K562 (cell line): ENCODE results near the gene EBI3. TPM values are rescaled to one million over a fixed set of nuclear protein-coding genes. Genes with fewer than 3 reads are reported as not detected.

Source experiments
- ARID2 ChIP-seq: fragments of 450-650 bp; IDR thresholded peaks from 2 replicates; pipeline ENCODE4 v1.6.1; 2017; ENCODE audit warnings: antibody characterized with exemption, mild to moderate bottlenecking
- CAMTA2 ChIP-seq: fragments of 250-450 bp; sonication (Bioruptor Pico); conservative IDR thresholded peaks from 2 replicates; pipeline ENCODE4 v1.5.1; 2022
- ELF1 ChIP-seq: fragments of 200-800 bp; sonication (Bioruptor generic); IDR thresholded peaks from 2 replicates; pipeline ENCODE4 v1.6.1; 2016; ENCODE audit warnings: missing genetic modification characterization, missing compliant biosample characterization
- FIP1L1 ChIP-seq: fragments of 200-400 bp; formaldehyde crosslinking; IDR thresholded peaks from 2 replicates; pipeline ENCODE4 v1.6.1; 2018; ENCODE audit warnings: mild to moderate bottlenecking, low read depth, low read length; ENCODE audit not compliant: poor library complexity, severe bottlenecking
- FUS ChIP-seq: fragments of 200-400 bp; formaldehyde crosslinking; optimal IDR thresholded peaks from 2 replicates; pipeline ENCODE3; 2017; ENCODE audit warnings: low read depth, low read length
- HMGN3 ChIP-seq: IDR thresholded peaks from 2 replicates; pipeline ENCODE4 v1.6.1; 2011; ENCODE audit warnings: borderline replicate concordance, low read depth, mild to moderate bottlenecking, mixed read lengths, low read length; ENCODE audit not compliant: insufficient read length; ENCODE audit errors: extremely low read depth
- HNRNPH1 ChIP-seq: fragments of 200-400 bp; formaldehyde crosslinking; optimal IDR thresholded peaks from 2 replicates; pipeline ENCODE3; 2017; ENCODE audit warnings: low read depth, mild to moderate bottlenecking, low read length, moderate library complexity
- KDM1A ChIP-seq, 2 experiments: fragments of 450-650 bp; IDR thresholded peaks; 2 replicates each; pipeline ENCODE4 v1.6.1; 2016; ENCODE audit warnings: mild to moderate bottlenecking in 2 of 2
- KDM4B ChIP-seq, 2 experiments: fragments of 450-650 bp in 1 of 2; sonication (generic) in 1 of 2; IDR thresholded peaks; 2 replicates each; pipeline ENCODE4 v1.6.1; 2016 to 2017; ENCODE audit warnings: borderline replicate concordance in 2 of 2, antibody characterized with exemption in 1 of 2, low read depth in 1 of 2, mild to moderate bottlenecking in 1 of 2
- KLF6 ChIP-seq: fragments of 250-450 bp; sonication (Bioruptor Pico); IDR thresholded peaks from 2 replicates; pipeline ENCODE4 v1.4.0; 2020; ENCODE audit warnings: mild to moderate bottlenecking, moderate library complexity, borderline replicate concordance
- MAZ ChIP-seq, 2 experiments: fragments of 450-650 bp in 1 of 2; sonication (generic) in 1 of 2; formaldehyde crosslinking; IDR thresholded peaks in 1 of 2; conservative IDR thresholded peaks in 1 of 2; 2 replicates each; pipeline versions ENCODE4 v1.4.0 to v1.5.0; 2020; ENCODE audit warnings: mild to moderate bottlenecking in 1 of 2, missing genetic modification reagents in 1 of 2
- PCBP2 ChIP-seq: fragments of 200-400 bp; formaldehyde crosslinking; IDR thresholded peaks from 2 replicates; pipeline ENCODE4 v1.6.1; 2018; ENCODE audit warnings: low read length, low read depth, mild to moderate bottlenecking, moderate library complexity; ENCODE audit not compliant: poor library complexity, severe bottlenecking
- POLR3G ChIP-seq: IDR thresholded peaks from 2 replicates; pipeline ENCODE4 v1.6.1; 2011; ENCODE audit not compliant: insufficient read length, insufficient replicate concordance; ENCODE audit errors: extremely low read depth
- VEZF1 ChIP-seq: fragments of 200-800 bp; sonication (Bioruptor generic); IDR thresholded peaks from 2 replicates; pipeline ENCODE4 v1.6.1; 2017; ENCODE audit warnings: missing genetic modification characterization, missing compliant biosample characterization
- ZNF518B ChIP-seq: fragments of 250-450 bp; sonication (Bioruptor Pico); IDR thresholded peaks from 2 replicates; pipeline ENCODE4 v1.5.0; 2021; ENCODE audit warnings: mild to moderate bottlenecking, moderate library complexity
- ZNF551 ChIP-seq: fragments of 250-450 bp; sonication (Bioruptor Pico); IDR thresholded peaks from 2 replicates; pipeline ENCODE4 v1.5.0; 2021; ENCODE audit warnings: mild to moderate bottlenecking, moderate library complexity
- ZNF639 ChIP-seq, 2 experiments: fragments of 200-800 bp in 1 of 2; sonication (Bioruptor generic) in 1 of 2; sonication (generic) in 1 of 2; formaldehyde crosslinking in 1 of 2; IDR thresholded peaks in 1 of 2; conservative IDR thresholded peaks in 1 of 2; 2 replicates each; pipeline versions ENCODE4 v1.5.0 to v1.6.1; 2016 to 2020; ENCODE audit warnings: missing compliant biosample characterization in 1 of 2, missing genetic modification characterization in 1 of 2, missing genetic modification reagents in 1 of 2
- ZNF644 ChIP-seq: fragments of 200-800 bp; sonication (Bioruptor generic); IDR thresholded peaks from 2 replicates; pipeline ENCODE4 v1.6.1; 2016; ENCODE audit warnings: low read depth, missing genetic modification characterization, missing compliant biosample characterization
- ZNF699 ChIP-seq: fragments of 250-450 bp; sonication (Bioruptor Pico); IDR thresholded peaks from 2 replicates; pipeline ENCODE4 v1.8.0; 2021; ENCODE audit warnings: mild to moderate bottlenecking, moderate library complexity; ENCODE audit not compliant: insufficient replicate concordance
- ZNF75A ChIP-seq: fragments of 450-650 bp; formaldehyde crosslinking; IDR thresholded peaks from 2 replicates; pipeline ENCODE4 v1.4.0; 2020; ENCODE audit warnings: mild to moderate bottlenecking
- ZNF778 ChIP-seq: fragments of 450-650 bp; formaldehyde crosslinking; IDR thresholded peaks from 2 replicates; pipeline ENCODE4 v1.4.0; 2020; ENCODE audit warnings: mild to moderate bottlenecking, moderate library complexity
- polyA plus RNA-seq, 8 experiments: library from polyadenylated mRNA; depleted of rRNA in 4 of 8; stranded (reverse) in 5 of 8; unstranded in 3 of 8; fragments of >200 nt; fragmentation: Nextera tagmentation in 2 of 8; fragmentation: Illumina TruSeq in 1 of 8; extraction: Ambion mirVana in 2 of 8; extraction: Trizol in 1 of 8; gene quantifications; 2 replicates each; pipeline versions ENCODE4 v1.2.1 to v1.2.3, GENCODE V29; 2011 to 2014; ENCODE audit warnings: inconsistent platforms in 1 of 8, missing spikeins in 1 of 8
- total RNA-seq, 7 experiments: library from RNA; depleted of rRNA in 6 of 7; stranded (reverse); fragments of >200 nt in 6 of 7; fragmentation: Illumina TruSeq in 2 of 7; extraction: Trizol in 2 of 7; gene quantifications; 2 replicates each; pipeline versions ENCODE4 v1.2.1 to v1.2.3, GENCODE V29; 2011 to 2021; ENCODE audit warnings: low replicate concordance in 1 of 7

The EBI3 gene
- total and polyA plus RNA-seq, 9 of the 15 experiments (the other 6 are each of a cell fraction or from before 2014, with no cell fraction given), result 0.08 to 0.35 (median 0.22) TPM; not detected in 6

GRCh38 chr19:4233282-4233853 is 4.0 kb downstream of the EBI3 start (continued):
- peak; percentile 26 for TF ChIP-seq VEZF1 (CRISPR knock-in tag)
- peak in 1 of 2 experiments; percentile 35; a peak in 1 of 4 replicates for TF ChIP-seq MAZ (CRISPR knock-in tag; conservative IDR thresholded peaks at IDR 0.05 in 1 of 2, IDR thresholded peaks at IDR 0.05 in 1 of 2)
- no peak for TF ChIP-seq KDM4B (IDR thresholded peaks at IDR 0.05; ENCODE audit: borderline replicate concordance in 2 of 2, low read depth in 1 of 2)
- no peak for TF ChIP-seq HMGN3
- no peak for TF ChIP-seq FUS
- TF ChIP-seq PCBP2, result no peak
- TF ChIP-seq KLF6, result no peak
- TF ChIP-seq ZNF644 (tag), result no peak
- no peak for TF ChIP-seq ZNF639 (CRISPR knock-in tag; conservative IDR thresholded peaks at IDR 0.05 in 1 of 2, IDR thresholded peaks at IDR 0.05 in 1 of 2)
- no peak for TF ChIP-seq ZNF778 (CRISPR knock-in tag)
- no peak for TF ChIP-seq ELF1
- TF ChIP-seq ZNF518B (CRISPR knock-in tag), result no peak
- TF ChIP-seq ZNF551 (CRISPR knock-in tag), result no peak
- TF ChIP-seq ARID2, result no peak
- no peak for TF ChIP-seq HNRNPH1
- TF ChIP-seq ZNF699 (CRISPR knock-in tag), result no peak
- TF ChIP-seq KDM1A (IDR thresholded peaks at IDR 0.05), result peak; percentile 98 to 100
- TF ChIP-seq CAMTA2 (CRISPR knock-in tag), result no peak
- no peak for TF ChIP-seq FIP1L1
- TF ChIP-seq POLR3G, result no peak
- TF ChIP-seq ZNF75A (CRISPR knock-in tag), result no peak
